Uterus (tissue), 4 donors: ENCODE data around the gene NID2. TPM values are rescaled to one million over a fixed set of nuclear protein-coding genes. Genes with fewer than 3 reads are reported as not detected.

ENCODE experiments used
- DNase-seq, 2 donors: peaks; one replicate each; pipeline ENCODE4 v3.0.0-alpha.2; 2019 to 2020
- H3K27ac ChIP-seq, 2 donors: fragments of 200-600 bp; sonication (generic); 1 replicate in 1 of 2; 2 replicates in 1 of 2; pipeline ENCODE4 v1.5.1; 2016 to 2018
- H3K27me3 ChIP-seq, 2 donors: fragments of 200-600 bp; sonication (generic); one replicate each; pipeline ENCODE4 v1.5.1; 2018 to 2019; ENCODE audit warnings: control low read depth in 1 of 2
- H3K36me3 ChIP-seq, 2 donors: fragments of 200-600 bp; sonication (generic); one replicate each; pipeline ENCODE4 v1.5.1; 2019; ENCODE audit warnings: control low read depth in 1 of 2
- H3K4me1 ChIP-seq, 2 donors: fragments of 200-600 bp; sonication (generic); one replicate each; pipeline ENCODE4 v1.5.1; 2018 to 2019; ENCODE audit warnings: control low read depth in 1 of 2
- H3K4me3 ChIP-seq, 2 donors: fragments of 200-600 bp; sonication (generic); 1 replicate in 1 of 2; 2 replicates in 1 of 2; pipeline ENCODE4 v1.5.1; 2018 to 2019; ENCODE audit warnings: mild to moderate bottlenecking in 1 of 2
- H3K9me3 ChIP-seq, 2 donors: fragments of 200-600 bp; sonication (generic); one replicate each; pipeline ENCODE4 v1.5.1; 2019; ENCODE audit warnings: control low read depth in 1 of 2
- POLR2A ChIP-seq, 2 donors: fragments of 450-650 bp; IDR thresholded peaks; one replicate each; pipeline ENCODE4 v1.6.1; 2016; ENCODE audit warnings: antibody characterized with exemption in 2 of 2, mild to moderate bottlenecking in 1 of 2, moderate library complexity in 1 of 2
- intact Hi-C: fragments of 100-400 bp; cut with DNase I; formaldehyde crosslinking; loops from one replicate; pipeline ENCODE4 v1.15.1; 2023; ENCODE audit warnings: low total_unique reads
- total RNA-seq, 4 donors: library from RNA; depleted of rRNA in 3 of 4; stranded (reverse); fragments of >200 nt in 3 of 4; gene quantifications; one replicate each; pipeline versions ENCODE4 v1.1.0 to v1.2.4, GENCODE V29; 2014 to 2023
- TF ChIP-seq, protein P1 (sequence below), 4 experiments: fragments of 200-600 bp in 2 of 4; fragments of 450-650 bp in 2 of 4; sonication (generic) in 2 of 4; IDR thresholded peaks; one replicate each; pipeline ENCODE4 v1.5.1; 2016 to 2019; ENCODE audit warnings: antibody characterized with exemption in 4 of 4, mild to moderate bottlenecking in 2 of 4, moderate library complexity in 1 of 4
- donor health status: DM: yes; HTN: yes; CAD: no.

Gene NID2
- total RNA-seq, 4 donors from 2014 or later = 8.2 to 92.6 (median 32.4) TPM

DNA sequence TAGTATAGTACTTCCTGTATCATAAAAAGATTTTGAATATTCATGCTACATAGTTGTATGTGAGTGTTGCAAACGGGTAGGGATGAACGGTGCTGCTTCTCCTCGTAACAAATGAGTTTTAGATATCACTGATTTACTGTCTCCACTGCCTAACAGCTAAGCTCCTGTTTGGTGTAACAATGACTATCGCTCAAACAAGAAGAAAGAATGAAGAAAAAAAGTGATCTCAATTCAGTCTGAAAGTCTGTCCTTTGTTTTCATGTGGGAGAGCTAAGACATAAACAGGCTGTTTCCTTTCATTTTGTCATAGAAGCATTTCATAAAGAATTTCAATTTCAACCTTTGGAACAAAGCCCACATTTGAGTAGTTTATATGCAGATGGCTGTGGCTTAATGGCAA lies 105.6 kb downstream of the NID2 start:
- Histone ChIP-seq H3K27ac (no peak overlapping the region), H3K9me3 (no peaks in the 10 kb centered on the region), H3K4me3 (no peak overlapping the region), H3K36me3 (no peaks in the 10 kb centered on the region), H3K4me1 (peaks cover 0 to 9% of the 10 kb centered on the region in 2 donors), H3K27me3 (no peaks in the 10 kb centered on the region)
- DNase-seq = no peak
- intact Hi-C loops = no loop called here
- no peak for TF ChIP-seq POLR2A (IDR thresholded peaks at IDR 0.05)
- TF ChIP-seq, protein P1, sequence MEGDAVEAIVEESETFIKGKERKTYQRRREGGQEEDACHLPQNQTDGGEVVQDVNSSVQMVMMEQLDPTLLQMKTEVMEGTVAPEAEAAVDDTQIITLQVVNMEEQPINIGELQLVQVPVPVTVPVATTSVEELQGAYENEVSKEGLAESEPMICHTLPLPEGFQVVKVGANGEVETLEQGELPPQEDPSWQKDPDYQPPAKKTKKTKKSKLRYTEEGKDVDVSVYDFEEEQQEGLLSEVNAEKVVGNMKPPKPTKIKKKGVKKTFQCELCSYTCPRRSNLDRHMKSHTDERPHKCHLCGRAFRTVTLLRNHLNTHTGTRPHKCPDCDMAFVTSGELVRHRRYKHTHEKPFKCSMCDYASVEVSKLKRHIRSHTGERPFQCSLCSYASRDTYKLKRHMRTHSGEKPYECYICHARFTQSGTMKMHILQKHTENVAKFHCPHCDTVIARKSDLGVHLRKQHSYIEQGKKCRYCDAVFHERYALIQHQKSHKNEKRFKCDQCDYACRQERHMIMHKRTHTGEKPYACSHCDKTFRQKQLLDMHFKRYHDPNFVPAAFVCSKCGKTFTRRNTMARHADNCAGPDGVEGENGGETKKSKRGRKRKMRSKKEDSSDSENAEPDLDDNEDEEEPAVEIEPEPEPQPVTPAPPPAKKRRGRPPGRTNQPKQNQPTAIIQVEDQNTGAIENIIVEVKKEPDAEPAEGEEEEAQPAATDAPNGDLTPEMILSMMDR (IDR thresholded peaks at IDR 0.05) = no peak

DNA sequence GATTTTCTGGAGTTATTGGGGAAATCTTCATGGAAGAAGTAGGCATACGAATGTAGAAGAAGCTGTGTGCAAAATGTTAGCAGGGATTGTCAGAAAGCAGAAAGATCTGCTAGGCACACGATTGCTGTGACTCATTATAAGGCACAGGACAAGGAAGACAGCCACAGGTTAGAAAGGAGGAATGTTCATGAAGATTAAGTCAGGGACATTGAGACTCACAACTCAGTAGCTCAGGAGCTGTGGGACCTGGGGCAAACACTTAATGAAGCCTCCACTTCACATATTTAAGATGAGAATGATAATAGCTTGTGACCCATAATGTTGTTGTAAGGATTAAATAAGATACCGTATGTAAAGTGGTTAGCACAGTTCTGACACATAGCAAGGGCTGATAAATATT lies 106.1 kb downstream of the NID2 start:
- H3K4me3 ChIP-seq = no peak overlapping the region
- H3K4me1 ChIP-seq = peaks cover 0 to 9% of the 10 kb centered on the region in 2 donors
- intact Hi-C loops = no loop called here
- H3K27ac ChIP-seq = no peak overlapping the region
- no peaks in the 10 kb centered on the region for H3K27me3 ChIP-seq
- no peaks in the 10 kb centered on the region for H3K9me3 ChIP-seq
- no peak for DNase-seq
- H3K36me3 ChIP-seq = no peaks in the 10 kb centered on the region
- TF ChIP-seq, protein P1 (IDR thresholded peaks at IDR 0.05) = no peak

DNA sequence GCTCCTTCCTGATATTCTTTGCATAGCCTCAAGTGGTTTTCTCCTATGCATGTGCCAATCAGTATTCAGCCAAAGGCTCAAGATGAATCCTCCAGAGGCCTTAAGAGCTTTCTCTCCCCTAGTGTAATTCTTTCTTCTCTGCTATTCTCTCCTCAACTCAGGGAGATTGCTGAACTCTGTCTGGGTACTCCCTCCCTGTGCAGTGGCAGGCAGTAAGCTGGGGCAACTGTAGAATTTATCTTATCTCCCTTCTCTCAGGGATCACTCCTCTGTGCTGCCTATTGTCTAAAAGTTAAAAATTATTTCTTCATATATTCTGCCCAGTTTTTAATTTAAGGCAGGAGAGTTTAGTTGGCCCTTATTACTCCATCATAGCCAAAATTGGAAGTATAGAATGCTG lies 108.0 kb downstream of the NID2 start:
- Histone ChIP-seq H3K4me3 (no peak overlapping the region), H3K27me3 (no peaks in the 10 kb centered on the region), H3K9me3 (no peaks in the 10 kb centered on the region), H3K27ac (no peak overlapping the region), H3K36me3 (no peaks in the 10 kb centered on the region), H3K4me1 (peaks cover 0 to 9% of the 10 kb centered on the region in 2 donors)
- TF ChIP-seq POLR2A (IDR thresholded peaks at IDR 0.05) = no peak
- TF ChIP-seq, protein P1 (IDR thresholded peaks at IDR 0.05) = no peak
- no peak for DNase-seq
- intact Hi-C loops = no loop called here

DNA sequence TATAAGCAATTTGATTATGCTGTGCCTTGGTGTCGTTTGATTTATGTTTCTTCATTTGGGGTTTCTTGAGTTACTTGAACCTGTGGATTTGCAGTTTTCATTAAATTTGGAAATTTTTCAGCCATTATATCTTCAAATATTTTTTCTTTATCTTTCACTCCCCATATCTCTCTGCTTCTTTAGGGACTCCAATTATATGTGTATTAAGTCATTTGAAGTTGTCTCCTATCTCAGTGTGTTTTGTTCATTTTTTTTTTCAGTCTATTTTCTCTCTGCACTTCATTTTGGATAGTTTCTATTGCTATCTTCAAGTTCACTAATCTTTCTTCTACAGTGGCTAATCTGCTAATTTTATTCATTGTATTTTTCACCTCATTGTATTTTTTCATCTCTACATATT lies 108.9 kb downstream of the NID2 start:
- peaks cover 0 to 9% of the 10 kb centered on the region in 2 donors for H3K4me1 ChIP-seq
- intact Hi-C loops = no loop called here
- TF ChIP-seq POLR2A (IDR thresholded peaks at IDR 0.05) = no peak
- TF ChIP-seq, protein P1 (IDR thresholded peaks at IDR 0.05) = no peak
- peaks cover 0 to 2% of the 10 kb centered on the region in 2 donors for H3K36me3 ChIP-seq
- no peaks in the 10 kb centered on the region for H3K27me3 ChIP-seq
- no peaks in the 10 kb centered on the region for H3K9me3 ChIP-seq
- DNase-seq = no peak
- H3K27ac ChIP-seq = no peak overlapping the region
- no peak overlapping the region for H3K4me3 ChIP-seq

DNA sequence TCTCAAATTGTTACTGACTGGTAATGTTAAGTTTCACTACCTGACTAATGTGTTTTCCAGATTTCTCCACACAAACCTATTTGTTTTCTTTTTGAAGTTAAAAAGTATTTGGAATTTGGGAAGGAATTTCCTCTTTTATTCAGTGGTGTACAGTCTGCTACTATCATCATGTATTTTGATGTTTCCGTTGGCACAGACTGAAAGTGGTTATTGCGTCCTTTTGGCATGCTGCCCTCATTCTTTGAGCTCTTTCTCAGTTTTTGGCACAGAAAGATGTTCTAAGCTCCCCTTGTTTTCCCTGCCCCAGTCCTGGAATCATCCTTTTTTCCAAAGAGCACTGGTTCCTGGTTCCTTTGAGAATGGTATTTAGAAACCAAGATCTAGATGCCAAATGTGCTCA lies 110.9 kb downstream of the NID2 start:
- intact Hi-C loops = no loop called here
- no peaks in the 10 kb centered on the region for H3K9me3 ChIP-seq
- TF ChIP-seq, protein P1 (IDR thresholded peaks at IDR 0.05) = no peak
- TF ChIP-seq POLR2A (IDR thresholded peaks at IDR 0.05) = no peak
- H3K27me3 ChIP-seq = no peaks in the 10 kb centered on the region
- no peak overlapping the region for H3K4me3 ChIP-seq
- H3K36me3 ChIP-seq = peaks cover 0 to 2% of the 10 kb centered on the region in 2 donors
- no peak overlapping the region for H3K27ac ChIP-seq
- peaks cover 0 to 3% of the 10 kb centered on the region in 2 donors for H3K4me1 ChIP-seq
- DNase-seq = no peak

Other genes starting within 250 kb of the NID2 start
- 10 to 100 TPM in 2 of 4 donors, 1 to 10 TPM in 1, under 1 TPM in 1; 0.77 to 62.1 (median 10.3) TPM for gene GNG2, start 208.4 kb downstream of the NID2 start, total RNA-seq
- 100 to 1,000 TPM in 1 of 4 donors, 10 to 100 TPM in 3; 21.8 to 129 (median 44.4) TPM for gene RTRAF, start 79.5 kb downstream of the NID2 start, total RNA-seq
- gene PTGDR, start 198.6 kb upstream of the NID2 start, total RNA-seq = 1 to 10 TPM in 2 of 4 donors, under 1 TPM in 2; 0.26 to 2.9 (median 0.87) TPM
- gene PTGER2, start 245.3 kb upstream of the NID2 start, total RNA-seq = 1 to 10 TPM; 1.5 to 7.1 (median 4.7) TPM